T-helper 17 cell (primary cell): ENCODE data around the gene OXNAD1. TPM values are rescaled to one million over a fixed set of nuclear protein-coding genes. Genes with fewer than 3 reads are reported as not detected.

ENCODE experiments used
- ATAC-seq: fragments of 150-1000 bp; cut with Tn5 transposase; 2 replicates; pipeline ENCODE4 v1.10.0; 2021; ENCODE audit warnings: mild to moderate bottlenecking, moderate library complexity
- DNase-seq, 3 donors: peaks; one replicate each; pipeline versions ENCODE4 v3.0.0 to v3.0.0-alpha.2; 2020 to 2021
- H3K9me3 ChIP-seq: one replicate; pipeline ENCODE4 v1.7.0; 2013; ENCODE audit warnings: low read length, mild to moderate bottlenecking; ENCODE audit not compliant: control insufficient read depth, poor library complexity, severe bottlenecking
- H3K27ac Mint-ChIP-seq: one replicate; pipeline ENCODE4 v1.8.0; 2022; ENCODE audit warnings: mild to moderate bottlenecking, moderate library complexity, mixed read lengths
- H3K27me3 Mint-ChIP-seq: one replicate; pipeline ENCODE4 v1.8.0; 2022; ENCODE audit warnings: mixed read lengths
- H3K36me3 Mint-ChIP-seq: one replicate; pipeline ENCODE4 v1.8.0; 2022; ENCODE audit warnings: low read depth, mixed read lengths
- H3K4me1 Mint-ChIP-seq: one replicate; pipeline ENCODE4 v1.8.0; 2022; ENCODE audit warnings: mild to moderate bottlenecking, mixed read lengths
- H3K4me3 Mint-ChIP-seq: one replicate; pipeline ENCODE4 v1.8.0; 2022; ENCODE audit warnings: mild to moderate bottlenecking, moderate library complexity, mixed read lengths
- total RNA-seq, 4 donors: library from RNA in 2 of 4; stranded (reverse) in 2 of 4; gene quantifications; one replicate each; pipeline ENCODE4 v1.2.3 and lab custom pipeline; 2022 to 2026

Gene OXNAD1
- total RNA-seq, 2 donors from 2014 or later, result 73.1 to 89.3 TPM

GRCh38 chr3:16270855-16271254 is 5.8 kb downstream of the OXNAD1 start:
- H3K4me1 Mint-ChIP-seq, result peaks cover 6% of the 10 kb centered on the region
- no peak overlapping the region for H3K27ac Mint-ChIP-seq
- peaks cover 2% of the 10 kb centered on the region for H3K36me3 Mint-ChIP-seq
- H3K4me3 Mint-ChIP-seq, result no peak overlapping the region
- H3K9me3 ChIP-seq, result no peaks in the 10 kb centered on the region
- no peak for DNase-seq
- H3K27me3 Mint-ChIP-seq, result no peaks in the 10 kb centered on the region
- no peak for ATAC-seq

DNA sequence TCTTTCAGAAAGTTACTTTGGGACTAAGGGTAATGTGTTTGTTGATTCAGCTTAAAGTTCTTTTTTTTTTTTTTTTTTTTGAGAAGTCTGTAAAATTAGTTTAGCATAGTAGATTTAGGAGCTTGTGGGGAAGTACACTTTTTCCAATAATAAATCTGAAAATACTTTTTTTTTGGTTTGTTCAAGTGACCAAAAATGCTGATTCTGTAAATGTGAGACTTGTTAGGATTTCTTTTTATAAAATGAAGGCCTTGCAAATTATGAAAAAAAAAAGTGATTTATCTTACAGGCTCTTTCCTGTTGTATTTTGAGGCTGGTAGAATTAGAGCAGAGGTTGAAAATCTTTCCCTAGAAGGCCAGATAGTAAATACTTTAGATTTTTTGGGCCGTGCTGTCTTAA is 7.6 kb downstream of the OXNAD1 start:
- Mint-ChIP-seq H3K27me3 (no peaks in the 10 kb centered on the region), H3K4me3 (no peak overlapping the region), H3K36me3 (peaks cover 2% of the 10 kb centered on the region), H3K4me1 (no peaks in the 10 kb centered on the region), H3K27ac (no peak overlapping the region)
- no peak for ATAC-seq
- H3K9me3 ChIP-seq, result no peaks in the 10 kb centered on the region
- DNase-seq, result no peak

DNA sequence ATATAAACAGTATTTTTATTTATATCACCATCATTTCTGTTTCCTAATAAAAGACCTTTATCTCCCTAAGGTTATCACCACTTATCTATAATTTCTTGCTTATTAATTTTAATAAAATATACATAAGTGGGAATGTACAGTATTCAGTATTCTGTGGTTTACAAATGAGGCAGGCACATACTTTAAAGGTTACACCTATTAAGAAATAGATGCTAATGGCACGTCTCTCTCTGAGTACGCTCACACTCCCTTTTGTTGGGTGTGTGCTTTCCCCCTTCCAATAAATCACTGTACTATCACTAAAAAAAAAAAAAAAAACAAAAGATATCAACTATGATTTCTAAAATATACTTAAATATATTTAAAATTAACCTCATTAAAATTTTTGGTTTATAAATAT is 8.9 kb downstream of the OXNAD1 start:
- no peak for DNase-seq
- no peak overlapping the region for H3K4me3 Mint-ChIP-seq
- H3K4me1 Mint-ChIP-seq, result no peaks in the 10 kb centered on the region
- no peak for ATAC-seq
- no peaks in the 10 kb centered on the region for H3K27me3 Mint-ChIP-seq
- no peak overlapping the region for H3K27ac Mint-ChIP-seq
- H3K36me3 Mint-ChIP-seq, result peaks cover 2% of the 10 kb centered on the region
- no peaks in the 10 kb centered on the region for H3K9me3 ChIP-seq

DNA sequence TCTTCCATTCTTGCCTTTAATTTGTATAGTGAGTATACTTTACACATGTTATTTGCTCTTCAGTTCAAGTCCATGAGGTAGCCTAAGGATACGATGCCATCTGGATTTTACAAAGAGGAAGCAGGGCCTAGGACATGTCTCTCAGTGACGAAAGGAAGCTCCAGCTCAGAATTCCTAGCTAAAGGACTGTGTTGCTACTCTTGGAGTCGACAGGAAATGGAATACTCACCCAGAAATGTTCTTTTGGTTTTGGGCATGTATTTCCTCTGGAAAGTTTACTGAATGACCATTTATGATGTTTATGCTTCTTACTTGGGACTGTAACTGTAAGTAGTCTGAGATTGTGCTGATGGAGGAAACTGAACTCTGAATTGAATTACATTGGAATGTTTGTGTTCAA is 12.5 kb downstream of the OXNAD1 start:
- Mint-ChIP-seq H3K27me3 (no peaks in the 10 kb centered on the region), H3K4me1 (peaks cover 3% of the 10 kb centered on the region), H3K4me3 (no peak overlapping the region), H3K36me3 (peaks cover 3% of the 10 kb centered on the region), H3K27ac (no peak overlapping the region)
- no peaks in the 10 kb centered on the region for H3K9me3 ChIP-seq
- DNase-seq (no peak), ATAC-seq (no peak)

DNA sequence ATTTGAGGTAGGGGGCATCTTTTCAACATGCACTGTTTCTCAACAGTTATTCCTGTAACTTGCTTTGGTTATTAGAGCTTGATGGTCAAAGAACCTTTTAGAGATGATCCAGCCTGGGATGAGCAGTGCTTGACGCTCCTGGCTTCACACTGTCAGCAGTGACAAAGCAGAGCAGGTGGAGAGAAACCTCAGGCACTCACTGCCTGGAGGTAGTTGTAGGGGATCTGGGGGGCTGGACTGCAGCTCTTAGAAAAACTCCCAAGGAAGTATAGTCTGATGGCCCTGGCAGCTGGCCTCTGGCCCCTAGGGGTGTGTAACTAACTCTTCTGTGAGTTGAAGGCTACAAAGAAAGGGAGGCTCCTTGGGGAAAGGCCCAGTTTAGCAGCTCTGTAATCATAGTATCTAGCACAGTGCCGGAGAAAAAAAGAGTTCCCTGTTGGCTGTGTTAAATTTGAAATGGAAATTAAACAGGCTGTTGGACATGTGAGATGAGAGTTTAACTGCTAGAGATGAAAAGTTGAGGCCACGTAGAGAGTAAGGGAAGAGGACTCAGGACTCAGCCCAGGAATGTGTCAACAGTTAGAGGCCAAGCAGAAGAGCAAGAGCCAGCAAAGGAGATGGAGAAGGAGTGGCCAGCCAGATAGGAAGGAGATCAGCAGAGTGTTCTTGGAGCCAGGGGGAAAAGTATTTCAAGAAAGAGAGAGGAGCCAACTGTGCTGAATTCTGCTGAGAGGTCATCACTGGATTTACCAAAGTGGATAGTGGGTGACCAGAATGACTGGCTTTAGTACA is 14.2 kb downstream of the OXNAD1 start:
- DNase-seq (no peak), ATAC-seq (no peak)
- peaks cover 4% of the 10 kb centered on the region for H3K36me3 Mint-ChIP-seq
- H3K9me3 ChIP-seq, result no peaks in the 10 kb centered on the region
- no peaks in the 10 kb centered on the region for H3K27me3 Mint-ChIP-seq
- H3K27ac Mint-ChIP-seq, result no peak overlapping the region
- H3K4me1 Mint-ChIP-seq, result peaks cover 8% of the 10 kb centered on the region
- H3K4me3 Mint-ChIP-seq, result no peak overlapping the region

- H3K27me3 Mint-ChIP-seq, result no peaks in the 10 kb centered on the region
- H3K36me3 Mint-ChIP-seq, result peaks cover 4% of the 10 kb centered on the region
- no peak overlapping the region for H3K27ac Mint-ChIP-seq
- ATAC-seq (no peak), DNase-seq (no peak)
- H3K4me3 Mint-ChIP-seq, result no peak overlapping the region
- peaks cover 20% of the 10 kb centered on the region for H3K4me1 Mint-ChIP-seq
- no peaks in the 10 kb centered on the region for H3K9me3 ChIP-seq
These were observed 15.7 kb downstream of the OXNAD1 start for GRCh38 chr3:16280671-16281070.

- H3K9me3 ChIP-seq, result no peaks in the 10 kb centered on the region
- H3K4me3 Mint-ChIP-seq, result peak overlapping the region; percentile 72
- H3K4me1 Mint-ChIP-seq, result peaks cover 43% of the 10 kb centered on the region
- H3K27me3 Mint-ChIP-seq, result no peaks in the 10 kb centered on the region
- ATAC-seq, result no peak
- no peak for DNase-seq
- H3K27ac Mint-ChIP-seq, result peak overlapping the region; percentile 95
- peaks cover 13% of the 10 kb centered on the region for H3K36me3 Mint-ChIP-seq
These were observed 19.6 kb downstream of the OXNAD1 start for GRCh38 chr3:16284633-16285032.

GRCh38 chr3:16286161-16286560 is 21.1 kb downstream of the OXNAD1 start:
- H3K4me1 Mint-ChIP-seq, result peaks cover 57% of the 10 kb centered on the region
- peak; percentile 92 for ATAC-seq
- H3K27me3 Mint-ChIP-seq, result no peaks in the 10 kb centered on the region
- H3K27ac Mint-ChIP-seq, result peak overlapping the region; percentile 95
- peak in 2 of 3 donors; percentile 48 to 50 for DNase-seq
- H3K4me3 Mint-ChIP-seq, result peak overlapping the region; percentile 96
- no peaks in the 10 kb centered on the region for H3K9me3 ChIP-seq
- peaks cover 13% of the 10 kb centered on the region for H3K36me3 Mint-ChIP-seq

GRCh38 chr3:16286751-16287543 is 21.9 kb downstream of the OXNAD1 start:
- no peaks in the 10 kb centered on the region for H3K9me3 ChIP-seq
- no peak for DNase-seq
- Mint-ChIP-seq H3K4me1 (peaks cover 63% of the 10 kb centered on the region), H3K4me3 (peak overlapping the region; percentile 96), H3K36me3 (peaks cover 13% of the 10 kb centered on the region), H3K27me3 (no peaks in the 10 kb centered on the region), H3K27ac (peak overlapping the region; percentile 95)
- peak; percentile 9 for ATAC-seq

DNA sequence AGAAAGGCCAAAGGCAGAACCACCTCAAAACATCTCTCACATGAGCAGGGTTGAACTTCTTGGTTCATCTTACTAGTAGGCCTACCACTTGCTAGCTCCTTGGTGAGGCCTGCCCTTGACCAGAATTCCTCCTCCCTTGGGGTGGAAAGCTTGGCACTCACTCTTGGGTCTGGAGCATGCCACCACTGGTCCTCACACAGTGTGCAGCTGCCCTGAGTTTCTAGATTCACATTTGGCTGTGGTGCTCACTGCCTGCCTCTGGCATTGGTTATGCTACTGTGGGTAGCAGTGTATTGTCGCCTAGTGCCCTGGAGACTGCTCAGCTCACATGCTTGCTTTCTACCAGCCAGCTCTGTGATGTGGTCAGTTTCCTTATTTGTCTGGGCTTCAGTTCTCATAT is 23.7 kb downstream of the OXNAD1 start:
- Mint-ChIP-seq H3K4me1 (peaks cover 61% of the 10 kb centered on the region), H3K36me3 (peaks cover 10% of the 10 kb centered on the region), H3K27me3 (no peaks in the 10 kb centered on the region), H3K27ac (peak overlapping the region; percentile 95), H3K4me3 (peak overlapping the region; percentile 96)
- ATAC-seq, result no peak
- no peaks in the 10 kb centered on the region for H3K9me3 ChIP-seq
- no peak for DNase-seq

DNA sequence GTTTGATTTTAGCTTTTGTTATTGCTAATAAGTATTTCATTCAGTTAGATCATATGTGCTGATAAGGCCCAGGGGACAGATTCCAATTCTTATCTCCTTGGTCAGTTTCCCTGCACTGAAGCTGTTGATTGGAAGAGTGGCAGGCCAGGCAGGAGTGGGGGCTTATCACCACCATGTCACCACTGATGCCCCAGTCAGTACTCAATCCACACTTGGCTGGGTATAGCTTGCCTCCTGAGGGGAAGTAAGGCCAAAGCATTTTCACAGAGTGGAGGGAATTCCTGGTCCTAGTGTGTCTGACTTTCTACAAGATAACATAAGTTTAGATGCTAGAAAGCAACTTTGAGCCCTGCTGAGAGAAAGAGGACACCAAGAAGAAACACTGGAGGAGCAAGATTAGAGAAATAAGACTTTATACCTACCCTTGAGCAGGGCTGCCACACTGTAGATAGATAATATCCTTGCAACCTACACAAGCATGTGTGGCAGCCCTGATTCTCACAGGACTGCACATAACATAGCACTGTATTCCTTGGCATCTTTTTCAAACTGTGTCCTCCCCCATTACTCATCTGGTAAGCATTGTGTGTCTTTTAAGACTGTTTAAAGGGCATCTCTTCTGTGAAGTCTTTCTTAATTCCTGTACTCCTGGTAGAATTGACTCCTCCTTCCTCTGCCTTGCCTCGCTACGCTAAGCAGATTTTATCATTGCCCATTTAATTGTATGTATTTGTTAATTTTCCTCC is 24.3 kb downstream of the OXNAD1 start:
- no peak for ATAC-seq
- no peak for DNase-seq
- H3K9me3 ChIP-seq, result no peaks in the 10 kb centered on the region
- Mint-ChIP-seq H3K27ac (peak overlapping the region; percentile 95), H3K4me1 (peaks cover 59% of the 10 kb centered on the region), H3K36me3 (peaks cover 10% of the 10 kb centered on the region), H3K4me3 (peak overlapping the region; percentile 96), H3K27me3 (no peaks in the 10 kb centered on the region)

- H3K4me1 Mint-ChIP-seq, result peaks cover 54% of the 10 kb centered on the region
- DNase-seq (peak in 1 of 3 donors; percentile 55), ATAC-seq (peak; percentile 24)
- H3K9me3 ChIP-seq, result no peaks in the 10 kb centered on the region
- H3K27ac Mint-ChIP-seq, result peak overlapping the region; percentile 95
- H3K27me3 Mint-ChIP-seq, result no peaks in the 10 kb centered on the region
- H3K36me3 Mint-ChIP-seq, result peaks cover 13% of the 10 kb centered on the region
- H3K4me3 Mint-ChIP-seq, result peak overlapping the region; percentile 96
These were observed 25.2 kb downstream of the OXNAD1 start for GRCh38 chr3:16290007-16290826.
